DND-41 (cell line): ENCODE measurements around the gene SLC17A1.

ENCODE experiments used
- EZH2 ChIP-seq: IDR thresholded peaks from 3 replicates; pipeline ENCODE4 v1.6.1; 2012; ENCODE audit warnings: borderline replicate concordance, low read depth, mild to moderate bottlenecking, moderate library complexity, low read length, inconsistent platforms; ENCODE audit not compliant: severe bottlenecking
- TF ChIP-seq, protein P1 (sequence below): IDR thresholded peaks from 2 replicates; pipeline ENCODE4 v1.5.1; 2012; ENCODE audit warnings: borderline replicate concordance, low read length, moderate library complexity, mild to moderate bottlenecking; ENCODE audit not compliant: poor library complexity, severe bottlenecking; ENCODE audit errors: extremely low read depth

DNA sequence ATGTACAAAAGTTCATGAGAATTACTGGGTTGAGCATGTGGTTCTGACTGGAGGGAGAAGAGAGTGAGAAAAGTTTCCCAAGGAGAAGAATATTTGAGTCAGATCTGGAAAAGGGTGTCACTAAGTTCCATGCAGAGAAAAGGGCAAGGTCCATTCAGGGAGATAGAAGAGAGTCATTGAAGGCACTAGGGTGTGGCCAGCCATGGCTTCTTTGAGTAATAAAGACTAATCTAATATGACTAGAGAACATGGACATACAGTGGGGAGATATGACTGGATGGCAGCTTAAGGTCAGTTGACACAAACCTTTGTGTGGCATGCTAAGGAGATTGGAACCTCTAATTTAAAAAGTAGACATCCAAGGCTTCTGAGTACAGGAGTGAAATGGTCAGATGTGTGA lies 88.0 kb downstream of the SLC17A1 start:
- TF ChIP-seq, protein P1, sequence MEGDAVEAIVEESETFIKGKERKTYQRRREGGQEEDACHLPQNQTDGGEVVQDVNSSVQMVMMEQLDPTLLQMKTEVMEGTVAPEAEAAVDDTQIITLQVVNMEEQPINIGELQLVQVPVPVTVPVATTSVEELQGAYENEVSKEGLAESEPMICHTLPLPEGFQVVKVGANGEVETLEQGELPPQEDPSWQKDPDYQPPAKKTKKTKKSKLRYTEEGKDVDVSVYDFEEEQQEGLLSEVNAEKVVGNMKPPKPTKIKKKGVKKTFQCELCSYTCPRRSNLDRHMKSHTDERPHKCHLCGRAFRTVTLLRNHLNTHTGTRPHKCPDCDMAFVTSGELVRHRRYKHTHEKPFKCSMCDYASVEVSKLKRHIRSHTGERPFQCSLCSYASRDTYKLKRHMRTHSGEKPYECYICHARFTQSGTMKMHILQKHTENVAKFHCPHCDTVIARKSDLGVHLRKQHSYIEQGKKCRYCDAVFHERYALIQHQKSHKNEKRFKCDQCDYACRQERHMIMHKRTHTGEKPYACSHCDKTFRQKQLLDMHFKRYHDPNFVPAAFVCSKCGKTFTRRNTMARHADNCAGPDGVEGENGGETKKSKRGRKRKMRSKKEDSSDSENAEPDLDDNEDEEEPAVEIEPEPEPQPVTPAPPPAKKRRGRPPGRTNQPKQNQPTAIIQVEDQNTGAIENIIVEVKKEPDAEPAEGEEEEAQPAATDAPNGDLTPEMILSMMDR: no peak
- no peak for TF ChIP-seq EZH2
